ENCODE measurements around the gene SMARCC2.

Gene SMARCC2

DNA sequence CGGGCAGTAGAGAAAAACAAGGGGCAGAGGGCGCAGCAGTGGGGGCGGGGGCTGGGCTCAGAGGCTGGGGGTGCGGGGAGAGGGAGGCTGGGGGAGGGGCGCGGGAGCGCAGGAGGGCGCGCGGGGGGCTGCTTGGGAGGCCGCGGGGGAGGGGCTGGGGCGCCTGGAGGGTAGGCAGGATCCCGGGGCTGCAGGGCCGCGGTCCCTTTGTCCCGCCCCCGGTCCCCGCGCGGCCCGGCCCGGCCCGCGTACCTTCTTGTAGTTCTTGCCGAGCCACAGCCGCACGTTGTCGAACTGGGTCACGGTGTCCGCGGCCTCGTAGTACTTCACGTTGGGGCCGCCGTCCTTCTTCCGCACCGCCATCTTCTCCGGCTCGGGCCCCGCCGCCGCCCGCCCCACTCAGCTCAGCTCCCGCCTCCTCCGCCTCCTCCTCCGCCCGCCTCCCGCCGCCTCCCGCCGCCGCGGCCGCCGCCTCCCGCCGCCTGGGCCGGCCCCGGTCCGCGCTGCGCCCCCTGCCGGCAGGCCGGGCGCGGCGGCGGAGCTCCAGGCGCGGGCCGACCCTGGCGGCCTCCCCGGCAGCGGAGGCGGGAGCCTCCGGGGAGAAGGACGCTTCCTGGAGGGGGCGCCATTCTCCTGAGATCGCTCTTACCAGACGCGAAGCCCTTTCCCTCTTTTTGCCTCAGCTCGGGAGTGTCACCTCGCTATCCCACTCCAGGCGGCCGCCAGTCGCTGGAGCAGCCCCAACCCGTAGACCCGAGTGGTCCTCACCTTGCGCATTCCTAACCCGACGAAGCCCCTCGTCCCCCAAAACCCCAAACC lies at the start of gene SMARCC2:
TSS of gene SMARCC2 (minus strand) at position 385 of the 819 bp plus-strand sequence. CDS start at position 363, 22 bp downstream.
- peak within 1 kb of the TSS; percentile 96 to 97 for H3K4me3 Mint-ChIP-seq
- H3K27me3 Mint-ChIP-seq: no peaks in the 10 kb centered on the region
- H3K27ac Mint-ChIP-seq: peak within 1 kb of the TSS; percentile 97 to 100
- H3K4me1 Mint-ChIP-seq: peaks cover 51% of the 10 kb centered on the region
- DNase-seq: peak; percentile 86 to 88
- peak; percentile 89 for ATAC-seq
- peaks cover 0 to 5% of the 10 kb centered on the region in 2 donors for H3K9me3 Mint-ChIP-seq

- Mint-ChIP-seq H3K9me3 (no peaks in the 10 kb centered on the region), H3K4me3 (no peak overlapping the region), H3K27ac (no peak overlapping the region), H3K27me3 (no peaks in the 10 kb centered on the region), H3K4me1 (peaks cover 14% of the 10 kb centered on the region)
- DNase-seq (no peak), ATAC-seq (no peak)
Observed at GRCh38 chr12:56237552-56237951, 48.3 kb upstream of the SMARCC2 start.

DNA sequence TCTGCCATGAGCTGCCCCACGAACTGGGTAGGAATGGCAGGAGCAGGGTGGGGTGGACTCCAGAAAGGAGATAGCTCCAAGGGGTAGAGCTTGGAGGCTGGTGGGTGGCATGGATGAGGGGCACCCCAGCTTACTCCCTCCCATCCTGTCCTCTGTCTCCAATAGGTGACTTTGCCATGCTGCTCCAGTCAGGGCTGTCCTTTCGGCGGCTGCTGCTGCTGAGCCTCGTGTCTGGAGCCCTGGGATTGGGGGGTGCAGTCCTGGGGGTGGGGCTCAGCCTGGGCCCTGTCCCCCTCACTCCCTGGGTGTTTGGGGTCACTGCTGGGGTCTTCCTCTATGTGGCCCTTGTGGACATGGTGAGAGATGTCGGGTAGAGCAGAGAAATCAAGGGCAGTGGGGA lies 47.7 kb upstream of the SMARCC2 start:
- no peak overlapping the region for H3K4me3 Mint-ChIP-seq
- H3K27me3 Mint-ChIP-seq: no peaks in the 10 kb centered on the region
- no peaks in the 10 kb centered on the region for H3K9me3 Mint-ChIP-seq
- peaks cover 8% of the 10 kb centered on the region for H3K4me1 Mint-ChIP-seq
- ATAC-seq (no peak), DNase-seq (no peak)
- peak overlapping the region in 1 of 2 donors; percentile 57 for H3K27ac Mint-ChIP-seq

- DNase-seq (no peak), ATAC-seq (no peak)
- Mint-ChIP-seq H3K27me3 (no peaks in the 10 kb centered on the region), H3K9me3 (no peaks in the 10 kb centered on the region), H3K4me1 (no peaks in the 10 kb centered on the region), H3K27ac (no peak overlapping the region), H3K4me3 (no peak overlapping the region)
Observed at GRCh38 chr12:56236091-56236490, 46.8 kb upstream of the SMARCC2 start.

GRCh38 chr12:56234746-56235436 lies 45.6 kb upstream of the SMARCC2 start:
- no peak for DNase-seq
- H3K4me3 Mint-ChIP-seq: peak overlapping the region in 1 of 2 donors; percentile 20
- no peaks in the 10 kb centered on the region for H3K9me3 Mint-ChIP-seq
- no peak for ATAC-seq
- H3K27me3 Mint-ChIP-seq: no peaks in the 10 kb centered on the region
- peak overlapping the region in 1 of 2 donors; percentile 90 for H3K27ac Mint-ChIP-seq
- no peaks in the 10 kb centered on the region for H3K4me1 Mint-ChIP-seq

DNA sequence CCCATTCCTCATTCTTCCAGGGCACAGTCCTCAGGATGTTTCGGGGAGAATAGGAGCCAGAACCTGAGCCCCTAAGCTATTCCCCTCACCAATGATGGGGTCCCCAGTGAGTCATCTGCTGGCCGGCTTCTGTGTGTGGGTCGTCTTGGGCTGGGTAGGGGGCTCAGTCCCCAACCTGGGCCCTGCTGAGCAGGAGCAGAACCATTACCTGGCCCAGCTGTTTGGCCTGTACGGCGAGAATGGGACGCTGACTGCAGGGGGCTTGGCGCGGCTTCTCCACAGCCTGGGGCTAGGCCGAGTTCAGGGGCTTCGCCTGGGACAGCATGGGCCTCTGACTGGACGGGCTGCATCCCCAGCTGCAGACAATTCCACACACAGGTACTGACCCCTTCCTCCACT lies 41.9 kb upstream of the SMARCC2 start:
- Mint-ChIP-seq H3K27me3 (no peaks in the 10 kb centered on the region), H3K9me3 (no peaks in the 10 kb centered on the region), H3K4me3 (no peak overlapping the region), H3K4me1 (no peaks in the 10 kb centered on the region), H3K27ac (peak overlapping the region in 1 of 2 donors; percentile 16)
- no peak for DNase-seq
- ATAC-seq: no peak

- Mint-ChIP-seq H3K27ac (peak overlapping the region in 1 of 2 donors; percentile 54), H3K27me3 (no peaks in the 10 kb centered on the region), H3K9me3 (no peaks in the 10 kb centered on the region), H3K4me1 (peaks cover 3% of the 10 kb centered on the region), H3K4me3 (no peak overlapping the region)
- DNase-seq: no peak
- ATAC-seq: no peak
Observed at GRCh38 chr12:56230432-56231183, 41.3 kb upstream of the SMARCC2 start.

DNA sequence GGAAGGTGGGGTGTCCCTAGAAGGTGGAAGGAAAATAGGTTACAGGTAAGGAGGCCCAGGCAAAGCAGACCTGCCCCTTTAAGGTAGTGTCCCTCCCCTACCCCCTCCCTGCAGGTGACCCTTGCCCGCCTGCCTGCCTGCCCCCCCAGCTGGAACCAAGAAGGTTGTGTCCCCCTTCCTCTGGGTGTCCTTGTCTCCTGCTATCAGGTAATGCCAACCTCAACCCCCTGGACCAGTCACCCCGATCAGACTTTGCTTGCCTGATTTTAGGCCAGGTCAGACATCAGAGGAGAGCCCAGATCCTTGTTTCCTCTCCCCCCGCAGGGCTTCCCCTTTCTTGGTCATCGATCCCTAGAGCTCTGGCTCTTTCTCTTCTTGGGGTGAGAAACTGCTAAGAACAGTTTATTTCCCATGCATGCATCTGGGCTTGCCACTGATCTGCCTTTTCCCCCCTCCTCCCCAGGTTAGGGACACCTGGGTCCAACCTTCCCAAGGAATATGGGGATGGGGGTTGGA lies 40.7 kb upstream of the SMARCC2 start, which contains the start of gene SLC39A5:
TSS of gene SLC39A5 (plus strand) at position 136 of the 516 bp plus-strand sequence. CDS start 1,224 bp downstream, outside the sequence.
- DNase-seq (no peak), ATAC-seq (no peak)
- H3K27me3 Mint-ChIP-seq: no peaks in the 10 kb centered on the region
- no peaks in the 10 kb centered on the region for H3K9me3 Mint-ChIP-seq
- H3K4me3 Mint-ChIP-seq: no peak within 1 kb of the TSS
- H3K27ac Mint-ChIP-seq: peak within 1 kb of the TSS in 1 of 2 donors; percentile 54
- peaks cover 9% of the 10 kb centered on the region for H3K4me1 Mint-ChIP-seq

DNA sequence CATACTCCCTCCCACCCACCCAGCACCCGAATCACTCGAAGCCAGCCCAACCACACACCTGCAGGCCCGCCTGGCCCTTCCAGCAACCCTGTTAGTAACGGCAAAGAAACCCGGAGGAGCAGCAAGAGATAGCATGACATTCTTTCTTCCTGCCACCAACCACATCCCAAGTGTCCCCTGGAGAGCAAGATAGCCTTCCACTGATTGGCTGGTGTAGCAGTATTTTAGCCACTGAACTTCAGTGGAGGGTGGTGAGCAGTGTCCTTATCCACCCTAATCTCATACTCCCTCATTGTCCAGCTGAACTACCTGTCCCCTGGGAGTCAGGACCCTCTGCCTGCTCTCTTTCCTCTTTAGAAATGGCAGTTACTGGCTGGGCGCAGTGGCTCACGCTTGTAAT lies 39.8 kb upstream of the SMARCC2 start:
- H3K27ac Mint-ChIP-seq: no peak overlapping the region
- ATAC-seq (no peak), DNase-seq (no peak)
- H3K4me3 Mint-ChIP-seq: no peak overlapping the region
- no peaks in the 10 kb centered on the region for H3K9me3 Mint-ChIP-seq
- peaks cover 16% of the 10 kb centered on the region for H3K4me1 Mint-ChIP-seq
- no peaks in the 10 kb centered on the region for H3K27me3 Mint-ChIP-seq

GRCh38 chr12:56224954-56225353 lies 35.7 kb upstream of the SMARCC2 start:
- H3K27me3 Mint-ChIP-seq: no peaks in the 10 kb centered on the region
- peaks cover 44% of the 10 kb centered on the region for H3K4me1 Mint-ChIP-seq
- H3K4me3 Mint-ChIP-seq: peak overlapping the region; percentile 91 to 93
- DNase-seq (no peak), ATAC-seq (no peak)
- peak overlapping the region; percentile 89 to 92 for H3K27ac Mint-ChIP-seq
- H3K9me3 Mint-ChIP-seq: no peaks in the 10 kb centered on the region

GRCh38 chr12:56224102-56224701 lies 34.9 kb upstream of the SMARCC2 start, which contains the start of gene NABP2:
Gene NABP2, plus strand, starts transcription at chr12:56224342. Its CDS starts 515 bp downstream, at chr12:56224857.
- H3K27me3 Mint-ChIP-seq: no peaks in the 10 kb centered on the region
- peak within 1 kb of the TSS; percentile 89 to 92 for H3K27ac Mint-ChIP-seq
- peaks cover 44% of the 10 kb centered on the region for H3K4me1 Mint-ChIP-seq
- H3K4me3 Mint-ChIP-seq: peak within 1 kb of the TSS; percentile 93 to 98
- ATAC-seq (peak; percentile 89), DNase-seq (peak; percentile 94 to 96)
- H3K9me3 Mint-ChIP-seq: no peaks in the 10 kb centered on the region

DNA sequence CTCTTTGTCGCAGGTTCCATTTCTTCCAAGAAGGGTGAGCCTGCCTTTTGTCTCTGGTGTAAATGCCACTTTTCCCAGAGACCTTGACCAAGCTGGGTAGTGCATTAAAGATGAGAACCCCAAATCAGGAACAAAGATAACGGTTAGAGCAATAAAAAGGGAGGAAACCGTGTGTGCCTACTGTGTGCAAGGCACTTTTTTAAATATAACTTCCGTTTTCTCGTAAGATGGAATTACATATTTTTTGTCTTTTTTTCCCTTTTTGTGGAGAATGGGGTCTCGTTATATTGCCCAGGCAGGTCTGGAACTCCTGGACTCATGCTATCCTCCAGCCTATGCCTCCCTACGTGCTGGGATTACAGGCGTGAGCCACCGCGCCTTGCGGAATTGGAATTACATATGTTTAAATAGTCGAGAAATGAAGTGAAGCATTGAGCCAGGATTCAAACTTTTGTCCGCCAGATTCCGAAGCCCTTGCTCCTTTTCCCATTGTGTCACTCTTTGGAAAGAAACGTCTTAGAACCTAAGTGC lies 34.4 kb upstream of the SMARCC2 start:
- peaks cover 44% of the 10 kb centered on the region for H3K4me1 Mint-ChIP-seq
- no peak for ATAC-seq

GRCh38 chr12:56222531-56222895 lies 33.2 kb upstream of the SMARCC2 start:
- Mint-ChIP-seq H3K4me3 (peak overlapping the region; percentile 98 to 100), H3K4me1 (peaks cover 44% of the 10 kb centered on the region), H3K9me3 (no peaks in the 10 kb centered on the region), H3K27me3 (no peaks in the 10 kb centered on the region), H3K27ac (peak overlapping the region; percentile 98 to 99)
- ATAC-seq (no peak), DNase-seq (no peak)

More for the DNA sequence above, 34.4 kb upstream of the SMARCC2 start:
- DNase-seq: peak in 1 of 2 donors; percentile 7
- H3K4me3 Mint-ChIP-seq: peak overlapping the region; percentile 91 to 93
- H3K27me3 Mint-ChIP-seq: no peaks in the 10 kb centered on the region
- no peaks in the 10 kb centered on the region for H3K9me3 Mint-ChIP-seq
- H3K27ac Mint-ChIP-seq: peak overlapping the region; percentile 66 to 69

DNA sequence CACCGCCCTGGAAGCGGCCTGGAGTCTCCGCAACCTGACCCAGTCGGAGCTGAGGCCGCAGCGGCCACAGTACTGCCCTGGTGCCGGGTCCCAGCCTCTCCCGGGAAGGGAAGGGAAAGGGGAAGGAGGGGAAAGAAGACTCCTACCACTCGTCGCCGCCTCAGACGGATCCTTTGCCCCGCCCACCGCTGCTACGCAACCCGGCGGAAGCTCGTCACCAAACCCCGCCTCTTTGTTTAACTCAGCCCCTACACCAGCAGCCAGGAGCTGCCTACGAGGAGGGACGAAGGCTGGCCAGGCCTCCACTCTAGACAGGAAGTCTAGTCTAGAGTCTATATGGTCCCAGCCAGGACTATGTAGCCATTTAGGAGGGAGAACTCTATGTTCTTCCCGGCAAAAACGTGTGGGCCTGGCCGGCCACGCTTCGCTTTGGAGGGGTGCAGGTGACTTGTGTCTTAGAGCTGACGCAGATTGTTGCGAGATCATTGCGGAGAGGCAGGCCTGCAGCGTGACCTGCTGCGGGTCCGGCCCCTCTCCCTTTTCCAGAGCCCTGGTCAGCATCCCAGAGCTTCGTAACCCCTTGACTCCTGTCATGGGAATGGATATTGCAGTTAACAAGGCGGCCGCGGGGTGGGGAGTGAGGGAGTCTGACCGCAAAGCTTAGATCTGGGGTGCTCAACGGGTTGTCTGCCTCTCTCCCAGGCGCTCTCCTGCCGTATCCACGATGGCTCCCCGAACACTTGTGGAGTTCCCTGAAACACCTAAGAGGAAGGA lies 32.7 kb upstream of the SMARCC2 start, which contains the start of gene RNF41:
TSS of gene RNF41 (minus strand) at position 166 of the 774 bp plus-strand sequence. CDS start 7,875 bp downstream, outside the sequence.
- H3K27ac Mint-ChIP-seq: peak within 1 kb of the TSS; percentile 98 to 99
- H3K4me3 Mint-ChIP-seq: peak within 1 kb of the TSS; percentile 98 to 100
- H3K4me1 Mint-ChIP-seq: peaks cover 44% of the 10 kb centered on the region
- DNase-seq (peak; percentile 88 to 91), ATAC-seq (peak; percentile 90)
- no peaks in the 10 kb centered on the region for H3K9me3 Mint-ChIP-seq
- H3K27me3 Mint-ChIP-seq: no peaks in the 10 kb centered on the region

Measured in stimulated activated naive CD8-positive, alpha-beta T cell treated with anti-CD3 and anti-CD28 coated beads, Interleukin-15, amount 100 ng/mL, for 72 hours (primary cell).